HG03025 (cell line): Measurements from ENCODE around the gene TBC1D14.
"Not testable (repeated sequence)": the region's sequence is repeated elsewhere in the genome, so short reads cannot be mapped to it uniquely, and the experiment has no call there.

ENCODE experiments used
- ATAC-seq: cut with Tn5 transposase; IDR thresholded peaks from one replicate; pipeline ENCODE4 v1.9.1; 2021; ENCODE audit warnings: mild to moderate bottlenecking, moderate library complexity; ENCODE audit not compliant: unreplicated experiment, low FRiP score

TBC1D14 gene

DNA sequence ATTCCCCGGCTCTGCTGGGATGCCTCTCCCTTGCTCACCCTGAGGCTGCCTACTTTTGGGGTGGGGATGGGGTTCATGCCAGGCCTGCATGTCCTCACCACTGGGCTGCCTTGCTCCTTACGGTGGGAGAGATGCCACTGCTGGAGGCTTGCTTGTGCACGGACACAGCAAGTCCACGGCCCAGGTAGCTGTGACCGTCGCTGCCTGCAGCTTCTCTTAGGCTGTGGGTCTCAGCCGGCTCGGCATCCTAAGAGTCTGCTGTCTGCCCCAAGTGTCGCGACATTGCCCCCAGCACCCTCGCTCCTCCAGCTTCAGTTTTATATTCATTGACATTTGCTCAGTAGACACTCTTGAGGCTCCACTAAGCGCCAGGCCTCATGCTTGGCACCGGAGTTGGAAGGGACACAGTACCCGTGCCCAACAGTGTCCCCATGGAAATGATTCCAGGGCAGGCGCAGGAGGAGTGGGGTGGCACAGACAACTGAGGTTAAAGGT is 58.3 kb downstream of the TBC1D14 start:
- no peak for ATAC-seq

DNA sequence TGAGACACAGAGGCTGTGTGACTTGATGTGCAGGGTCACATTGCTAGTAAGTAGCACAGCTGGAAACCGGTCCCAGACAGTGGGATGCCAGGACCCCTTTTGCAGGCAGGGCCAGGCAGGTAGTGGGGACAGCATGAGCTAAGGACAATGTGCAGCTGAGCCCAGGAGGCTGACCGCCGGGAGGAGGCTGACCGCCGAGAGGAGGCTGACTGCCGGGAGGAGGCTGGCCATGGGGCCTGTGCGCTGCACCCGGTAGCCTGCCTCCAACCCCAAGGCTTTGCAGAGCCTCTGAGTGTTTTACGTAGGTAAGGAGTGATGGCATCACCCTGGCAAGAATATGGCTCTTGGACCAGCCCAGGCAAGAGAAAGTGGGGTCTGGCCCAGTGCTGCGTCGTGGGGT is 58.9 kb downstream of the TBC1D14 start:
- ATAC-seq: no peak

DNA sequence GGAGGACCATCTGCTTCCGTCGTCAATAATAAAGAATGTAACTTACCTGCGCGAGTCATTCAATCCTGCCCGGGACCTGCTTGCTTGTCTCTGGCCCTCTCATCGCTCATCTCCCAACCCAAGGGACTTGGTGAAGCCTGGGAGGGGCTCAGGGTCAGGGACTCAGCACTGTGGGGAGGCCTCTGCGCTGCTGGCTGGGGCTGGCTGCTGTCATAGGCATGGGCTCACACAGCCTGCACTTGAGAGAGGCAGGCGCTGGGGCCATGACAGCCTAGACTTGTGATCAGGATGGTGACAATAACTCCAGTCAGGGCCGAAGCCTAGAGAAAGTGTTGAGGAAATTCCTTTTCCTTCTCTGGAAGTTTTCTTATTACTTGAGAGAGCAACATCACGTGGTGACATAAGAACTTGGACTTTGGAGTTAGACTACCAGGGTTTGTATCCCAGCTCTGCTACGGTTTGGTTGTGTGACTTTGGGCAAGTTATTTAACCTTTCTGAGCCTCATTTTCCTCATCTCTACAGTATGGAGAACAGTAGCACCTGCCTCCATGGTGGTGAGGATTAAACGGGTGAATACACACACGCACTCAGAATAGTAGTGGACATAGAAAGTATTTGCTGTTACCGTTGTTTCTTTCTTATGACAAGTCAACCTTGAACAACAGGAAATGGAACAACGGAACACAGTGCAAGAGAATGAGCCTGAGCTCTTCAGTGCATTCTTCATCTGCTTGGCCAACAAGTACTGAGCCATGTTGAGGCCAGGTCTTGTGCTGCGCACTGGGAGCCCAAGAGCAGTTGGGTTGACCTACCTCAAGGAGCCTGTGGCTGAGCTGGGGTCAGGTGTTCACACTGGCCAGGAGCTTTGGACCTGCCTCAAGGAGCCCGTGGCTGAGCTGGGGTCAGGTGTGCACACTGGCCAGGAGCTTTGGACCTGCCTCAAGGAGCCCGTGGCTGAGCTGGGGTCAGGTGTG is 60.5 kb downstream of the TBC1D14 start:
- no peak for ATAC-seq

- no peak for ATAC-seq
Observed at GRCh38 chr4:6971536-6972374, 62.1 kb downstream of the TBC1D14 start.

DNA sequence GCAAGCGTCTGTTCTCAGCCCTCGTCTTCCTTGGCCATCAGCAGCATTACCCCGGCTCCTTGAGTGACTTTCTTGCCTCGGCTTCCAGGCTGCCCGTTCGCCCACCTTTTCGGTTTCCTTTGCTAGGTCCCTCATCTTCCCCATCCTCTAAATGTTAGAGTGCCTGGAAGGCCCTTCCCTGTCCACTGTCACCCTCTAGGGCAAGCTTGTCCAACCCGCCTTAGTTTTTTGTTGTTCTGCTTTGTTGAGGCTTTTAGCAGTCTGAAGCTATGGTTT is 62.7 kb downstream of the TBC1D14 start:
- ATAC-seq: no peak

DNA sequence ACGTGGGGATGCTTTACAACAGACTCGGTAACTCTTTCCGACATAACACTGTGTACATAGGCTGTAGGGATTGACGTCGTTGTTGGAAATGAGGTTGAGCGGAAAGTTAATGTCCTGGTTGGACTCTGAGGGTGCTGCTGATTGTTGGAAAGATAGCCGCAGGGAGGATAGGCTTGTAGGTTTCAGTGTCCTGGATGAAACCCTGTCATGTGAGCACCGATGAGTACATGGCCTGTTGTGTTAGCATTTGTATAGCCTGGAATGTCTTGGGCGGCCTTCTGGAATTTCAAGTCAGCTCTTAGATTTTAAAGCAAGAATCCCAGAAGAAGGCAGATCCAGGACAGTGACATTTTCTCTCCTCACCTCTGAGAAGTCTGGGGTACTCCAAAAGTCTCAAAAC is 63.3 kb downstream of the TBC1D14 start:
- ATAC-seq: no peak

GRCh38 chr4:6974138-6974848 is 64.7 kb downstream of the TBC1D14 start:
- no peak for ATAC-seq

GRCh38 chr4:6977846-6978245 is 68.2 kb downstream of the TBC1D14 start:
- ATAC-seq: not testable (repeated sequence)

GRCh38 chr4:6983544-6984142 is 74.0 kb downstream of the TBC1D14 start:
- ATAC-seq: no peak

DNA sequence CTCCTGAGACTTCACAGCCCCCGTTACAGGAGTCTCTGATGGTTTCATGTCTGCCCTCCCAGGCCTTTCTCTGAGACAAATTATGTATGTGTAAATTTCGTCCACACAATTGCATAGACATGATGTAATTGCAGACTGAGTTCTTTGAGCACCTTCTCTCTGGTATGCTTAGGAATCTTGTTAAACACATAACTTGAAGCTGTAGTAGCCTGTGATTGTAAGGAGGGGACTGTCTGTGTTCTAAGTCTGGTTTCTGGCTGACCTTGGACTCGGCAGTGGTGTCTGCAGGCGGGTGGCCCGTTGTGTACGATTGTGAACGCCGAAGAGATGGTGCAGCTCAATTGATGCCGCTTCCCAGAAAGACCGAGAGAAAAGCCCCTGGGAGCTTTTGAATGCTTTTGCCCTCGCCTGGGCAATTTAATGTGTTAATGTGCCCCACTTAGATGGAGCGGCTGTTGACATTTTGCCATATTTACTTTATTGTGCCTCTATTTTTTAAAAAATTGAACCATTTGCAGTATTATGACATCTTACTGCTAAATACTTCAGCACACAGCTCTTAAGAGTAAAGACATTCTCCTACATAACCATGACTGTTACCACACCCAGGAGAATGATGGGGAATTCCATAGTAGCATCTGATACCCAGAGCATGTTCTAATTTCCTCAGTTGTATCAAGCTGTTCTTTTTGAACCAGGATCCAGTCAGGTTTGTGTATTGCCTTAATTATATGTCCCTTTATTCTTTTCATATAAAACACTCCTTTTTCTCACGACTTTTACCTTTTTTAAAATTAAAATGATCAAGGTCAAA is 75.2 kb downstream of the TBC1D14 start:
- no peak for ATAC-seq

GRCh38 chr4:6986072-6986780 is 76.6 kb downstream of the TBC1D14 start:
- ATAC-seq: peak; percentile 48

DNA sequence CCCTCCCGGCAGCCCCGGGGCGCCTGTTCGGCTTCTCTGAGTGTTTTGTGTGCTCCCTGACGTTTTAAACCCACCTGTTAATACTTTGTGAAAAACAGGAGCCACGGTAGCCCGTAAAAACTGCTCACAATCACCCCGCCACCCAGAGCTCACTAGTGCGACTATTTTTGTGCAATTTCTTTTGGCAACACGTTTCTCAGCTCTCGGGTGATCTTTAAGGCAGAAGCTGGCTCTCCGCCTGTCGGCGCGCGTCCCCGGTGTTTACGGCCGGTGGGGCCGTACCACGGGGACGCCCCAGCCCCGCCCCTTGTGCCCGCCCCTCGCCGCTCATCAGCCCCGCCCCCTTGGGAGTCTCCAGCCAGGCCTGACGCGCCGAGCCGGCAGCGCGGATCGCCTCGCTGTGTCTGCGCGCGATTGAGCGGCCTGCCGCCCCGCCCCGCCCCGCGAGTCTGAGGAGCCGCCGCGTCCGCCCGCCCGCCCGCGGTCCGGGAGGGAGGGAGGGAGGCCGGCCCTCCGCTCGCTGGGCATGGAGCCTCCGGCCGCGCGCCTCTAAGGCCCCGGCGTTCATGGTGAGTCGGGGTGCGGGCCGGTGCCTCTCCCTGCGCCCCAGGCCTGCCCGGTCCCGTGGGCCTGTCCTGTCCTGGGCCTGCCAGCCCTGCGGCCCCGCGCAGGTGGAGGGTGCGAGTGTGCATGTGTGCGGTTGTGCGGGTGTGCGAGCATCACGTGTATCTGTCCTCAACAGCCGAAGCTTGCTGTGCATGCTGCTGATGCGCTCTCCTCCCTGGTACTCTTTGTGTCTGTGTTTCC is 77.4 kb downstream of the TBC1D14 start:
- ATAC-seq: peak; percentile 63

GRCh38 chr4:6987588-6987961 is 77.9 kb downstream of the TBC1D14 start:
- peak; percentile 3 for ATAC-seq

- no peak for ATAC-seq
Observed at GRCh38 chr4:6988016-6988715, 78.5 kb downstream of the TBC1D14 start.

GRCh38 chr4:6989331-6989923 is 79.8 kb downstream of the TBC1D14 start:
- ATAC-seq: no peak

- no peak for ATAC-seq
Observed at GRCh38 chr4:6990661-6991060, 81.0 kb downstream of the TBC1D14 start.

DNA sequence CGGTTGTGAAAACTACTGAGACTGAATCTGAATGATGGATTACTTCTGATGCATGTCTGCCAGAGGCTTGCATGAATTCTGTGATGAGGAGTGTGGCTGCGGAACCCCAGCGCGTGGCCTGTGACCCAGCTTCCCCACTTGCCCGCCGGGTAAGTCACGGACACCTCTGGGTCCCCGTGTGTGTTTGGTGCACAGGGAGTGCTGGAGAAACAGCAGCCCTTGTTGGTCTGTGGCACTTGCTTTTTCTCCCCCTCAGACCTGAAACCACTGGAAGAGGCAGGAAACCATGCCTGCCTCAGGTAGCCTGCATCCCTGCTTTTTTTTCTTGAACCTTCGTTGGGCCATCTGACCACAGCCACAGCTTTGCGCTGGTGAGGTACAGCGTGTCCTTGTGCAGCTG is 81.6 kb downstream of the TBC1D14 start:
- no peak for ATAC-seq
